PC-9 (cell line): Measurements from ENCODE around the gene MRPL55. TPM values are rescaled to one million over a fixed set of nuclear protein-coding genes. Genes with fewer than 3 reads are reported as not detected.
A peak's percentile ranks its signal among the peaks of the same experiment; 100 is the strongest.

Experiments
- BruUV-seq: library from RNA; stranded (reverse); fragments of 400-500 nt; replicated peaks from 2 replicates; lab custom pipeline; 2021; lab: Mats Ljungman, UMichigan
- CTCF ChIA-PET: fragments of 300-600 bp; sonication (Branson Sonifier 250); formaldehyde crosslinking; loops from one replicate; lab custom pipeline; 2022; ENCODE audit warnings: antibody characterized with exemption; lab: Charles Lee
- POLR2A ChIA-PET: fragments of 300-600 bp; sonication (Branson Sonifier 250); formaldehyde crosslinking; loops from one replicate; lab custom pipeline; 2022; ENCODE audit warnings: antibody characterized with exemption; ENCODE audit not compliant: unreplicated experiment; lab: Charles Lee
- DNase-seq, 2 experiments: peaks; one replicate each; pipeline versions ENCODE4 v3.0.0 to v3.0.0-alpha.2; 2015 to 2022; ENCODE audit warnings: mixed read lengths in 1 of 2
- H2AFZ ChIP-seq: fragments of 200-600 bp; sonication (generic); 2 replicates; pipeline ENCODE4 v1.8.1; 2017; ENCODE audit warnings: antibody characterized with exemption
- H3F3A ChIP-seq: fragments of 200-600 bp; sonication (generic); 2 replicates; pipeline ENCODE4 v1.8.1; 2017; ENCODE audit warnings: antibody characterized with exemption, mild to moderate bottlenecking, low read depth; ENCODE audit not compliant: insufficient read depth
- H3K27ac ChIP-seq: fragments of 200-600 bp; sonication (generic); 2 replicates; pipeline ENCODE4 v1.6.1; 2016; ENCODE audit warnings: mixed run types
- H3K27me3 ChIP-seq: fragments of 200-600 bp; sonication (generic); 2 replicates; pipeline ENCODE4 v1.6.1; 2016; ENCODE audit warnings: low read depth, mixed run types; ENCODE audit not compliant: insufficient read depth
- H3K36me3 ChIP-seq: fragments of 200-600 bp; sonication (generic); 2 replicates; pipeline ENCODE4 v1.6.1; 2016; ENCODE audit warnings: low read depth, mixed run types
- H3K4me1 ChIP-seq: fragments of 200-600 bp; sonication (generic); replicated peaks from 2 replicates; pipeline ENCODE4 v1.6.1; 2016; ENCODE audit warnings: mixed run types; ENCODE audit not compliant: insufficient read depth
- H3K4me2 ChIP-seq: fragments of 200-600 bp; sonication (generic); 2 replicates; pipeline ENCODE4 v1.6.1; 2017; ENCODE audit warnings: mixed run types
- H3K4me3 ChIP-seq: fragments of 200-600 bp; sonication (generic); 2 replicates; pipeline ENCODE4 v1.6.1; 2016; ENCODE audit warnings: mixed run types
- H3K79me2 ChIP-seq: fragments of 200-600 bp; sonication (generic); 2 replicates; pipeline ENCODE4 v1.6.1; 2017; ENCODE audit warnings: low read depth, mixed run types
- H3K9me2 ChIP-seq: fragments of 200-600 bp; sonication (generic); 2 replicates; pipeline ENCODE4 v1.8.1; 2017; ENCODE audit warnings: mild to moderate bottlenecking; ENCODE audit not compliant: insufficient read depth
- H3K9me3 ChIP-seq: fragments of 200-600 bp; sonication (generic); 2 replicates; pipeline ENCODE4 v1.8.1; 2016; ENCODE audit warnings: low read depth; ENCODE audit not compliant: insufficient read depth
- H4K20me1 ChIP-seq: fragments of 200-600 bp; sonication (generic); 2 replicates; pipeline ENCODE4 v1.8.1; 2017; ENCODE audit not compliant: insufficient read depth
- CTCF ChIP-seq: fragments of 200-600 bp; sonication (generic); conservative IDR thresholded peaks from 2 replicates; pipeline ENCODE4 v1.6.1; 2017; ENCODE audit warnings: mixed run types, antibody characterized with exemption, mild to moderate bottlenecking, moderate library complexity
- EZH2 ChIP-seq: fragments of 200-600 bp; sonication (generic); IDR thresholded peaks from 2 replicates; pipeline ENCODE4 v1.8.0; 2017; ENCODE audit warnings: antibody characterized with exemption, low read depth
- intact Hi-C: fragments of 100-400 bp; cut with micrococcal nuclease; formaldehyde crosslinking; loops from one replicate; pipeline ENCODE4 v1.10.0; 2022; ENCODE audit not compliant: unreplicated experiment
- total RNA-seq: library from RNA; stranded (reverse); gene quantifications from 2 replicates; pipeline ENCODE4 v1.2.3, GENCODE V29; 2021

The MRPL55 gene
- total RNA-seq, 1 experiment from 2014 or later, result 81.0 TPM

- Histone ChIP-seq H3K27me3 (no peaks in the 10 kb centered on the region), H3K36me3 (no peaks in the 10 kb centered on the region), H3K27ac (peak overlapping the region; percentile 82), H3F3A (peaks cover 12% of the 10 kb centered on the region; the same call in 1 of the 2 replicates), H4K20me1 (no peaks in the 10 kb centered on the region), H2AFZ (peak overlapping the region; percentile 46; the same call in 1 of the 2 replicates), H3K9me3 (no peaks in the 10 kb centered on the region), H3K4me3 (peak overlapping the region; percentile 62; the same call in 1 of the 2 replicates), H3K4me2 (peak overlapping the region; percentile 78), H3K4me1 (peaks cover 16% of the 10 kb centered on the region), H3K9me2 (no peaks in the 10 kb centered on the region), H3K79me2 (no peaks in the 10 kb centered on the region)
- intact Hi-C loops, result loop anchor here (1.0 to 10.0 kb wide), 12 partner anchors 28 to 1093 kb away; partner anchors contain the start of genes C1orf35 and TRIM11
- no TSS peak for BruUV-seq
- POLR2A ChIA-PET, result no interaction called here
- CTCF ChIA-PET, result no interaction called here
- TF ChIP-seq EZH2 (no peak), CTCF (no peak)
- DNase-seq, result peak; percentile 27 to 63
Measured at GRCh38 chr1:228131766-228132165, 22.7 kb upstream of the MRPL55 start.

GRCh38 chr1:228125185-228125584, 16.1 kb upstream of the MRPL55 start:
- POLR2A ChIA-PET, result no interaction called here

GRCh38 chr1:228123505-228123904, 14.4 kb upstream of the MRPL55 start:
- no peaks in the 10 kb centered on the region; the same call in 1 of the 2 replicates for H3F3A ChIP-seq
- H3K4me1 ChIP-seq, result no peaks in the 10 kb centered on the region
- ChIA-PET CTCF (interaction anchor here (0.6 kb wide), 1 partner anchor 12 kb away, joined by 5 read pairs; no protein-coding TSS in a partner anchor), POLR2A (no interaction called here)
- no peak overlapping the region for H3K4me2 ChIP-seq
- H3K36me3 ChIP-seq, result no peaks in the 10 kb centered on the region
- DNase-seq, result no peak
- TF ChIP-seq CTCF (no peak), EZH2 (no peak)
- H3K4me3 ChIP-seq, result no peak overlapping the region
- H3K27me3 ChIP-seq, result no peaks in the 10 kb centered on the region
- H2AFZ ChIP-seq, result no peak overlapping the region
- H3K9me3 ChIP-seq, result peaks cover 5% of the 10 kb centered on the region; the same call in 1 of the 2 replicates
- H3K9me2 ChIP-seq, result no peaks in the 10 kb centered on the region
- H3K79me2 ChIP-seq, result no peaks in the 10 kb centered on the region
- H4K20me1 ChIP-seq, result no peaks in the 10 kb centered on the region
- no TSS peak for BruUV-seq
- H3K27ac ChIP-seq, result no peak overlapping the region
- intact Hi-C loops, result no loop called here

More at GRCh38 chr1:228125185-228125584, 16.1 kb upstream of the MRPL55 start:
- no peak for DNase-seq
- H3K4me1 ChIP-seq, result no peaks in the 10 kb centered on the region
- intact Hi-C loops, result no loop called here
- no peak overlapping the region for H3K4me2 ChIP-seq
- H3K27me3 ChIP-seq, result no peaks in the 10 kb centered on the region
- CTCF ChIA-PET, result no interaction called here
- no peaks in the 10 kb centered on the region for H3K9me2 ChIP-seq
- no peaks in the 10 kb centered on the region for H3K9me3 ChIP-seq
- TF ChIP-seq CTCF, result no peak
- no peak overlapping the region for H3K4me3 ChIP-seq
- H3K36me3 ChIP-seq, result no peaks in the 10 kb centered on the region
- H3K27ac ChIP-seq, result no peak overlapping the region
- BruUV-seq, result no TSS peak
- H4K20me1 ChIP-seq, result no peaks in the 10 kb centered on the region
- H3K79me2 ChIP-seq, result no peaks in the 10 kb centered on the region
- H3F3A ChIP-seq, result no peaks in the 10 kb centered on the region
- 0 out of 2 replicates have a peak overlapping the region, but pooled peaks have one; percentile 29 for H2AFZ ChIP-seq
